Stimulated activated CD4-positive, alpha-beta T cell treated with anti-CD3 and anti-CD28 coated beads, Interleukin-12 subunit alpha, Interleukin-12 subunit beta, amount 100 ng/mL, for 48 hours (primary cell): ENCODE data around the gene PLPP7.
A peak's percentile ranks its signal among the peaks of the same experiment; 100 is the strongest.
"Not testable (repeated sequence)": the region's sequence is repeated elsewhere in the genome, so short reads cannot be mapped to it uniquely, and the experiment has no call there.

Source experiments
- DNase-seq, 3 donors: peaks; one replicate each; pipeline ENCODE4 v3.0.0-alpha.2; 2020; ENCODE audit warnings: low read depth in 2 of 3, low spot score in 1 of 3

Gene PLPP7

DNA sequence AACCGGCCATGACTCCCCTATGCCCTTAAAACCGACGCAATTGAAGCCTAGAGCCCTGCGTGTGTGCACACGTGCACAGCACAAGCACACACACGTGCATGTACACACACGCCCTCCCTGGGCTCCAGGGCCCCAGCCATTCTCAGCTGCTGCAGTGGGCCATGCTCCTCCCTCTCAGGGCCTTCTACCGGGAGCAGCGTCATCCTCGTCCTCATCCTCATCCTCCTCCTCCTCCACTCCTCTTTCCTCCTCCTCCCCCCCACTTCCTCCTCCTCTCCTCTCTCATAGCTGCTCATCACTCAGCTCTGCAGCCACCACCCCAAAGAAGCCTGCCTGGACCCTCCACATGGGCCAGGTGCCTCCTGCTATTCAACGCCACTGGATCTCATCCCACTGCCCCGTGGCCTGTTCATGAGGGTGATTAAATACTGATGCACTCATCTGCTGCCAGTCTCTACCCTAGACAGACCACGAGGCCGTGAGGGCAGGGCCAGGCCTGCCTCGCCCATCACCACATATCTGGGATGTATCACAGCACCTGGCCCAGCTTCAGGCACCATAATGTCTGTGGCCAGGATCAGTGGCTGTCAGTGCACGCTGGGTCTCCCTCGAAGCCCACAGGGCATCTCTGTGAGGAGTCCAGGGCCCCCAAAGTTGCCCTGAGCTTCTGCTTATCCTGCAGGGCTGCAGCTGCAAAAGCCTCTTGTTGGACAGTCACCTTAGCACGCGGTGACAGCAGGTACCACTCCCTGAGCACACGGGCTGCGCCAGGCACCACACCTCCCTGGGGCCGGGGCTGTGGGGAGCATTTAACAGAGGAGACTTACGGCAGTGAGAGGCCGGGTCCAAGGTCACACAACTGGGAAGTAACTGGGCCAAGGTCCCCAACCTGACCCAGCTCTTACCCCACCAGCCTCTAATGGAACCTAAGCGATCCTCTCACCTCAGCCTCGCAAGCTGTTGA is 23.0 kb upstream of the PLPP7 start:
- DNase-seq = no peak

GRCh38 chr9:131270171-131271015 is 19.1 kb upstream of the PLPP7 start:
- DNase-seq = no peak

DNA sequence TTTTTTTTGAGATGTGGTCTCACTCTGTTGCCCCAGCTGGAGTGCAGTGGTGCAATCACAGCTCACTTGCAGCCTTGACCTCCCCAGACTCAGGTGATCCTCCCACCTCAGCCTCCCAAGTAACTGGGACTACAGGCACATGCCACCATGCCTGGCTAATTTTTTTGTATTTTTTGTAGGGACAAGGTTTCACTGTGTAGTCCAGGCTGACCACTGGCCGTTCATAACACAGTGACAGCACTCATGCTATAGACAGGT is 18.6 kb upstream of the PLPP7 start:
- not testable (repeated sequence) for DNase-seq

- no peak for DNase-seq
These were observed 18.0 kb upstream of the PLPP7 start for GRCh38 chr9:131271506-131271931.

DNA sequence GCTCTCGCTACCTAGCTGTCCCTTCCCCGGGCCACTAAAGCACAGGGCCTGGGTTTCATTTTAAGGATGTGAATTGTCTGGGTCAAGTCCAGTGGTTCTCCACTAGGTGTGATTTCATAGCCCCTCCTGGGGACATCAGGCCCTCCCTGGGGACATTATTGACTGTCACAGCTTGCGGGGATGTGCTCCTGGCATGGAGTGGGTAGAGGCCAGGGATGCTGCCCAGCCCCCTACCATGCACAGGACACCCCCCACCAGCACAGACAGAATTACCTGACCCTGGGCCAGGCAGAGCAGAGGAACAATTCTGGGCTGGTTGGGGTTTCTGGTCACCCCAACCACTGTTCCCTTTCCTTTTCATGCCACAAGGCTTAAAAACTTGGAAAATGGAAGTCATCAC is 17.3 kb upstream of the PLPP7 start:
- no peak for DNase-seq

DNA sequence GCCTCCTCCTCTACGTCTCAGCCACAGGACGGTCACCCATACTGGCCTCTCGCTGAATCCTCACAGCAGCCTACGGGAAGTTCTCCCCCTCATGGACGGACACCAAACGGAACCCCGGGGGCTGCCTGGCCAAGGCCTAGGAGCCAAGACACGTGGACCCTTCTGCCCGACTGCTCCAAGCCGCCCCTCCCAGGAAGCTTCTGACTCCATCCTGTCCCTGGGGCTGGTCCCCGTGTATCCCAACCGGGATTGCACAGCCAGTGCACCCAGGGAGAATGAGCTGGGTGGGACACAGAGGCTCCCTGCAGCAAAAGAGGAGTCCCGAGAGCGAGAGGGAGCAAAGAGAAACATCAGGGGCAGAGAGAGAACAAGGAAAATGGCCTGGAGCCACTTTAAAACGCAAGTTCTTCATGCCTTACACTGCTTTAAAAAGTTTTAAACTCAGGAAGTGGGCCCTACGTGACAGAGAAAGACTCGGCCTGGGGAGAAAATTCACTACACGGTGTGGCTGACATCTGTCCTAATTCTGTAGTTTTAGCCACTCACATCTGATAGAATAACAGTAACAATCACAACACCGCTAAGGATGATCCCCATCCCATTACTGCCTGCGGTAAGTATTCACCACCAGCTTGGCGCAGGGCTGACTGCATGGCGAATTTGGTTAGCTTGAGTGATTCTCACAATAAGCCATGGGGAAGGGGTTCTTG is 16.2 kb upstream of the PLPP7 start:
- no peak for DNase-seq

GRCh38 chr9:131273856-131274673 is 15.5 kb upstream of the PLPP7 start:
- DNase-seq = no peak

DNA sequence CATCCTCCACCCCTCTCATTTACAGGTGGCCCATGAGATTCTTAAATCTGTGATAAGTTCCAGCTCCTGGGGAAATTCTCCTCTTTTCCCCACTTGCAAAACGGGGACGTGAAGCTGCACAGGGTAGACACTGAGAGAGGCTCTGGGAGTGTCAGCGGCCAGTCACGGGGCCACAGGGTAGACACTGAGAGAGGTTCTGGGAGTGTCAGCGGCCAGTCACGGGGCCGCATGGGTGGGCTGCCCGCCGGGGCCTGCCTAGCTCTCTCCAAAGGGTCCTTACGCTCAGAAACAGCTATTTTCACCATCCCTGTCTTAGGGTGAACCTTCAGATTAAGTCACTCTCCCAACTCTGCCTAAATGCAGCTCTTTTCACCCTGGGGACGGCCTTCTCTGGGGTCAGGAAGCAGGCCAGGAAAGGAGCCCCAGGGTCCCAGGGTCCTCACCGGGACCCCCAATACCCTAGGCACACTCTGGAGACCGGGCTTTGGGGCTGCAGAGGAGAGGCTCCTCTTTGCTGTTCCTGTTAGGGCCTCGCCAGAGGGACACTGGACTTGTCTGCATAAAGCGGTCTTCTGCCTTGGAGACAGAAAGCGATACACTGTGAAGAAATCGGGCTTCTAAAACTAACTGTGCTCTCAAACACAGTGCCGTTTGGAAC is 14.7 kb upstream of the PLPP7 start:
- DNase-seq = no peak

DNA sequence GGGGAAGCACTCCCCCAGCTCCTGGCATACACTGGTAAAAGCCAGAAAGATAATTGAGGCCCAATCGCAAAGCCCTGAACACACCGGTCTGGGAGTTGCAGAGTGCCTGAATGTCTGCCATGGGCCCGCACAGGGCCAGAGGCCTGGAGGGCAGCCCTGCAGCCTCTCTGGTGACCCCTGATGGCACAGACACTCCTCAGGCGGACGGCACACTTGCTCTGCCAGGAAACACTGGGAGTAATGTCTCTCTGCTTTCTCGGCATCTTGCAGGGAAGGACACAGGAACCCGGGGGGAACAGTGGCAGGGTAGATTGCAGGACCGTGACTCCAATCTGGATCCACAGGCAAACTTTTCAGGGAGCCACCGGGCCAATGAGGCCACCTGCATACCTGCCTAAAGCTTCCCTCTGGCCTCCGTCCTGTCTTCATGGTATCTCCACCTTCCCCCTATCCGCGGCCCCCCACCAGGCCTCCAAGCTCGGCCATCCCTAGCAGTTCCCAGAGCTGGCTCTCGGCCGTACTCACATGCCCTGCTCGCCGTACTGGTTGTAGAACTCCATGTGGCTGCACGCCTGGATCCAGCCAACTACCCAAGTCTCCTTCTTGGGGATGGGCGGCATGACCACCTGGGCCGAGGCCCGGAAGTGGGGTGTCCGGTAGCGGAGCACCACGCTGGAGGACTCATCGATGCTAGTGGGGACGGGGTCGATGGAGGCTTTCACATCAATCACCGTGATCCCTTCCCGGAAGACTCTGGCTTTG is 14.0 kb upstream of the PLPP7 start:
- DNase-seq = no peak

DNA sequence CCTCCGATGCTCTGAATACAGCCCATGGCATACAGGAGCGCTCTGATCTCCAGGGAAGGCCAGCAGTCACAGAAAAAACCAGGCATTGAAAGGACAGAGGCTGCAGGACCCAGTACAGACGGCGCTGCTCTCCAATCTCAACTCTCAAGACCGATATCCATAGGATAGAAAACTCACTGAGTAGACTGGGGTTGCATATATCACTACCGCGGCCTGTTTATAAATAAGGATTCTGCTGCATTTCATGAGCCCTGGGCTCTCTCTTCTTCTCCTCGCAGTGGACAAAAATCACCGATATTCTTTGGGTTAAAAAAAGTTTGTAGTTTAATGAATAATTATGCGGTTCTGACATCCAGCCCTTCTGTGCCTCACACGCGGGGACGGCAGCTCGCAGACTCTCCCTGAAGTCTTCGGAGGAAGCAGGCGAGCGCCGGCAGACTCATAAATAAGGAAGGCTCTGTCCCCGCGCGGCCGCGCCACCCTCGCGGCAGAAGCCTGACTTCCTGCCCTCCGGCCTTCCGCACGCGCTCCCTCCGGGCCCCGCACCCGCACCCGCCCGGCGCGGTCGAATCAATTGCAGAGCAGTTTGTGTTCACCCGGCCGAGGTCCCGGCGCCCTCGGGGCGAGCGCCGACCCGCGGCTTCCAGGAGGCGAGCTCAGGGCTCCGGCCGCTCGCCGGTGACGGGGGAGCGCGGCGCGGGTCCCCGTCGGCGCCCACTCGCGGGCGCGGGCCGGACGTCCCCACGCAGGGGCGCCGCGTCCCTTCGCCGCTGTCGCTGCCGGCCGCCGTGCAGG is 13.2 kb upstream of the PLPP7 start, which contains the start of gene FAM78A:
FAM78A (minus strand) TSS at position 417 of the 795 bp plus-strand sequence; CDS start at position 86, 331 bp downstream.
- DNase-seq = no peak

GRCh38 chr9:131276891-131277286 is 12.6 kb upstream of the PLPP7 start:
- DNase-seq = no peak

DNA sequence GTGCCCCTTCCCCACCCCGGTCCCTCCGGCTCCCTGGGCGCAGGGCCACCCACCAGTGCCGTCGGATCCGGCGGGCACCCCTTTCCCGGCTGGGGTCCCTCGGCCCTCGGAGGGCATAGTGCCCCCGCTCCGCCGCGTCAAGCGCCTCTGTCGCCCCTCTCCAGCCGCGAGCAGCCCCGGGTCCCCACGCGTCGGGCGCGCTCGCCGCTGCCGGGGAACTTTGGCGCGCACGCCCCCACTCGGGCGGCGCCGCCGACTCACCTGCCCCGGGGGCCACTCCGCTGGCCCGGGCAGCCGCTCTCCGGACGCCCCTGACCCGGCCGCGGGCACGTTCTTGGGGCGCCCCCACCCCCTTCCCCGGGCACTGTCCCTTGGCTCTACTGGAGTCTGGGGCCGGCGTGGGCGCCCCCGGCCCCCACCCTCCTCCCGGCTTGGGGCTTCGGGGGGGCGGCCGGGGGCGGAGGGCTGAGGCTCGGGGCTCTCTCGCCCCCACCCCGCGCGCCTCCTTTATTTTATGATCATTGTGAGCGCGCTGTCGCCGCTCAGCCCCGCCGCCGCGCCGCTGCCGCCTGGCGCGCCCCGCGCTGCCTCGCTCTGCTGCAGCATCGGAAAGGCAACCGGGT is 12.1 kb upstream of the PLPP7 start:
- no peak for DNase-seq

GRCh38 chr9:131277910-131278701 is 11.4 kb upstream of the PLPP7 start:
- peak in 2 of 3 donors; percentile 63 to 64 for DNase-seq

DNA sequence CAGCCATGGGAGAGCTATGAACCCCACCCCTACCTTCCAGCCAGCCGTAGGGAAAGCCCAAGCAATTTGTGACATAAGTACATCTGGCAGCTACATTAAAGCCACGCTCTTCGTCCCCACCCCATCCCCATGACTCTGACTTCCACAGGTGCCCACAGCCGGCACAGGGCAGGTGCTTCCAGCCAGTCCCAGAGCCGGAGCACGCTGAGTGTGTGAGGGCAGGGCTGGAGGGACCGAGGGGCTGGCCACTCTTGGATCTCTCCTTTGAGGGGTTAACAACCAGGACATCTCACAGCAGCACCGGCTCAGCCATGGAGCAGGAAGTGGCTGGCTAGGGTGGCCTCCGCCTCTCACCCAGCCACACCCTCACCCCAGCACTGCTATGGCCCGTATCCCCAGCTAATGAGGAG is 10.8 kb upstream of the PLPP7 start:
- DNase-seq = no peak

DNA sequence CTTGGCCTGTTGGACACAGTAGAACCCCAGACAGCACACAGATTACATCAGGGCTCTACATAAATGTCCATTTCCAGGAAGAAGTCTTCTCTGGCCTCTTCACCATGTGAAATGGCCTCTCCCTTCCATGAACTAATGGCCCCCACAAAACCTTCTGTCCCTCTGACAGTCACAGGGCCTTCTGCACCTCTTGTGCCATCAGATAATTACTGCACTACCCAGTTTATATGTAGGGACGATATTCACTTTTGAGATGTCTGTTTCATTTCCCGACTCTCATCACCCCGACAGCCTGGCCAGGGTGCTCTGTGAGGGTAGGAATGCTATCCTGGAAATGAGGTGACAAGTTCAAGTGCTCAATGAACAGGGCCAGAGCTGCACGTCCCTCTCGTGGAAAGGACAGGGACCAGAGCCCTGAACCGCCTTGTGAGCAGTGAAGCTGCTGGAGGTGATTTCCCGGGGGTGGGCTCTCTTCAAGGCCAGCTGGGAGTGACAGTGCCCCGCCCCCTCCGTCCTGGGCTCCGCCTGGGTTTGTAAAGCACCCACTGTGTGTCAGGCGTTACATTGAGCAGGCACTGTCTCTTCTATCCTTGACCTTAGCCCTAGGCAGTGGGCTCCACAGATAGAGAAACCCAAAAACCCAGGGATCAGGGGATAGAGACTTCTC is 10.2 kb upstream of the PLPP7 start:
- no peak for DNase-seq

GRCh38 chr9:131279863-131280570 is 9.5 kb upstream of the PLPP7 start:
- no peak for DNase-seq
